ENCODE measurements around the gene CNTNAP2.
"Not testable (repeated sequence)": the region's sequence is repeated elsewhere in the genome, so short reads cannot be mapped to it uniquely, and the experiment has no call there.

Gene CNTNAP2

DNA sequence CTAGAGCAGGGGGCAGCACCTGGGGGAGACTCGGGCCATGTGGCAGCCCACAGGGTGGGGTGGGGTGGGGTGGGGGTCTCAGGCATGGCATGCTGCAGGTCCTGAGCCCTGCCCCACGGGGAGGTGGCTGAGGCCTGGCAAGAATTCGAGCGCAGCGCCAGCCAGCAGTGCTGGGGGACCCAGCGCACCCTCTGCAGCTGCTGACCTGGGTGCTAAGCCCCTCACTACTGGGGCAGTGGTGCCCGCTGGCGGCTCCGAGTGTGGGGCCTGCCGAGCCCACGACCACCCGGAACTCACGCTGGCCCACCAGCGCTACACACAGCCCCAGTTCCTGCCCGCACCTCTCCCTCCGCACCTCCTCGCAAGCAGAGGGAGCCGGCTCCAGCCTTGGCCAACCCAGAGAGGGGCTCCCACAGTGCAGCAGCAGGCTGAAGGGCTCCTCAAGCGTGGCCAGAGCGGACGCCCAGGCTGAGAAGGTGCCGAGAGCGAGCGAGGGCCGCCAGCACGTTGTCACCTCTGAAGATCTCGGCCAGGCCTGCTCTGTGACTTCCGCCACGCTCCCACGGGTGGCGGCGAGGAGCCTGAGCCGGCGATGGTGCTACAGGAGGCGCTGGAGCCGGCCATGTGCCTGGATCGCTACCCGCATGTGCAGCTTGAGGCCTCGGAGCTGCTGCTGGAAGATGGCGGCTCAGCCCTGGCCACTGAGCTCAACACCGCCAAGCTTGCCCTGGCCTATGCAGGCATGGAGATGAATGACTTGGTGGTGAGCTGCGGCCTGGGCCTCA lies 2328.9 kb downstream of the CNTNAP2 start:
- no peak for DNase-seq (ENCODE audit: low spot score)

DNA sequence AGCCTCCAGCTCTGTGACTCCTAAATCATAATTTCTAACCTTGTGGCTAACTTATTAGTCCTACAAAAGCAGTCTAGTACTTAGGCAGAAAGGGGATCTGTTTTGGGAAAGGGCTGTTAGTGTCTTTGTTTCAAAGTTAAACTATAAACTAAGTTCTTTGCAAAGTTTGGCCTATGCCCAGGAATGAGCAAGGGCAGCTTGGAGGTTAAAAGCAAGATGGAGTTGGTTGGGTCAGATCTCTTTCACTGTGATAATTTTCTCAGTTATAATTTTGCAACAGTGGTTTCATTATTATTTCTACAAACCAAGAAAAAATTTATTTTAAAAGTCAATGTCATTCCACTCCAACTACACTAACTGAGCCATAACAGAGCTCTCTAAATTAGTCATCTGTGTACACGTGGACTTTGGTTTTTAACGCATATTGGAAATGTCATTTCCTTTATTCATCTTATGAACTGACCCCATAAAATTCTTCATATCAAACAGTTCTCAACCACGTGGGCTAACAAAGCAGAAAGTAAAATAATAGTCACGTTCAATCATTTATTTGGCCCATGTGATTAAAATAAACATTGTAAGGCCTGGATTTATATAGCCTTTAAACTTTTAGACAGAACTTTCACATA lies 2330.7 kb downstream of the CNTNAP2 start:
- DNase-seq (ENCODE audit: low spot score): no peak

DNA sequence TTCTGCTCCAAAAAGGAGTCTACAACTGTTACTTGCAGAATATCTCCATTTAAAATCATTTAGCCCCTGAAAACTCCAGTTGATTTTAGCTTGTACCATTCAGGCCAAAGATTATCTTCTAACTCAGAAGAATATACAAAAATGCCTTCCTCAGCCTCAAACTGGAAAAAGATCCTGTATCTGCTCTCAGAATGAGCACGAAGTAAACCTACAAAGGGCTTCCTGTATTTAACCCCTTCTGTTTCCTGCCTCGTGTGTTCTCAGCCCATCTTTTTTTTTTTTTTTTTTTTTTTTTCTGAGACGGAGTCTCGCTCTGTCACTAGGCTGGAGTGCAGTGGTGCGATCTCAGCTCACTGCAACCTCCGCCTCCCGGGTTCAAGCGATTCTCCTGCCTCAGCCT lies 2334.9 kb downstream of the CNTNAP2 start:
- not testable (repeated sequence) for DNase-seq (ENCODE audit: low spot score)

DNA sequence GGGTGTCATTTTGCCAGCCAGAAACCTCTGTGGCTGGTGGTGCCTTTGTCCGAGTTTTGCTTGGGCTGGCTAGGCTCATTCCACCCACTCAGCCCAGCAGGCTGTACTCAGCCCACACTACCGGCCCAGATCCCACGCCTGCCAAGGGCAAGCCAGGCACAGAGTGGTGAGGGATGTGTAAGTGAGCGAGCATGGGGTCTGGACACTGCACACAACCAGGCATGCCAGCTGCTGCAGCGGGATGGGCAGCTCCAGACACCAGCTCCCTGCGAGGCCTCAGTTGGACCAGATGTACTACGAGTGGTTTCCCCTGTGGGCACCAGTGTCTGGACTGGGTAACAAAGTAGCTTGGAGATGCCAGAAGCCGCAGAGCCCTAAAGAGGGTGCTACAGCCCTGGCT lies 2339.8 kb downstream of the CNTNAP2 start:
- DNase-seq (ENCODE audit: low spot score): no peak

DNA sequence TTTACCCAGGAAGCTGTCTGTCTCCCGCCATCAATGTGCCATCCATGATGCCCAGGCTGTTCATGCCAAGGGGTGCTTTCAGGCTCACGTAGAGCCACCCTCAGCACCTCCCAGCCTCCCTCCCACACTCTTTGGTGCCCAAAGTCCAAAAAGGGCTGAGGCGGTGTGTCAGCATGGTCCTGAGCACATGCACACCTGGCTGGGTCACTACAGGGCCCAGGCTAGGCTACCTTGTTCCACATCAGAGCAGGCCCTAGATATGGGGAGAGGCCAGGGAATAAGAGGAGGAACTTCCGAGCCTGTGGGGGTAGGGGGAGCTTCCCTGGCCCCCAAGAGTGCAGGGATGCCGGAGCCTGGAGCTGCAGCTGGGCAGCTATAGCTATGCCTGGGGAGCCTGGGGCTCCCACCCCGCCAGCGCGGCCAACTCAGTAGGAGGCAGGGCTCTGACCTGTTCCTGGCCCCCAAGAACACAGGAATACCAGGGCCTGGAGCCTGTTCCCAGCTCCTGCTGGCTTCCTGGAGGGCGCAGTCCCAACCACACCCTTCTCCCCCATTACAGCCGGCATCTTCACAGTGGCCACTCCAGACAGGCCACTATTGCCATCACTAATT lies 2340.8 kb downstream of the CNTNAP2 start:
- no peak for DNase-seq (ENCODE audit: low spot score)

DNA sequence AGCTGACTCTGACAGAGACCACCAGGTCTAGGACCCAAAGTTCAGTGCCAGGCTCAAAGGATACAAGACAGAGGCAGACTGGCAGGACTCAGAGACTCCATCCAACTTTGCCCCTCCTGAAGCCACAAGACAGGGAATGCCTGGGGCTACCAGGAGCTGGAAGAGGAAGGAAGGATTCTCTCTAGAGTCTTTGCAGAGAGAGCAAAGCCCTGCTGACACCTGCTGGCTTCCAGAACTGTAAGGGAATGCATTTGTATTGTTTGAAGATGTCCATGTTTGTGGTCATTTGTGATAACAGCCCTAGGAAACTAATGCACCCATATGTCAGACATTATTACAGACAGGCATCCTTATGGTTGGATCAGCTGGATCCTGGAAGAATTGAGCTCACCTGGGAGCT lies 2341.7 kb downstream of the CNTNAP2 start:
- DNase-seq (ENCODE audit: low spot score): no peak

DNA sequence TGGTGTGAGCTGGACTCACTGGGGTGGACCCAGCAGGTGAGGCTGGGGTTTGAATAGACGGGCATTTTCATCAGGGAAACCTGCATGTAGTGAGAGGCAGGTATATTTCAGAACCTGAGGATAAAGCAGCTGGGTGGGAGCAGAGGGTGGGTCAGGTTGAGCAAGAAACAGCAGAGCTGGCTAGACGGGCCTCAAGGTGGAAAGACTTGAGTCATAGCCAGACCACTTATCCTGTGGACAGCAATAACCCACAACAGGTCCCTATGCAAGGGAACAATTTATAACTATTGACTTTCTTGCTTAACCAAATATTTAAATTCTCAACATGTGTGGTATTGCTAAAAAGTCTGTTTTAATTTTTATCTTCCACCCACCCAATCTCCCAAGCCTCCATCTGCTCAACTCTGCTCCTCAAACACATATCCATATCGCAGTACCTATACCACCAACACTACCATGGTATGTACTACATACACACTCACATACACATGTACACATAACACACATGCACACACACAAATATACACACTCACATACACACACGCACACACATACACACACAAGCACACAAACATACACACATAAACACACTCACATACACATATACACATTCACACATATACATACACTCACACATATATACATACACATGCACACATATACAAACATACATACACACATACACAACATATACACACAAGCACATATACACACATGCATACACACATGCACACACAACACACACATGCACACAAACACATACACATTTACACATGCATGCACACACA lies 2345.0 kb downstream of the CNTNAP2 start:
- no peak for DNase-seq (ENCODE audit: low spot score)

DNA sequence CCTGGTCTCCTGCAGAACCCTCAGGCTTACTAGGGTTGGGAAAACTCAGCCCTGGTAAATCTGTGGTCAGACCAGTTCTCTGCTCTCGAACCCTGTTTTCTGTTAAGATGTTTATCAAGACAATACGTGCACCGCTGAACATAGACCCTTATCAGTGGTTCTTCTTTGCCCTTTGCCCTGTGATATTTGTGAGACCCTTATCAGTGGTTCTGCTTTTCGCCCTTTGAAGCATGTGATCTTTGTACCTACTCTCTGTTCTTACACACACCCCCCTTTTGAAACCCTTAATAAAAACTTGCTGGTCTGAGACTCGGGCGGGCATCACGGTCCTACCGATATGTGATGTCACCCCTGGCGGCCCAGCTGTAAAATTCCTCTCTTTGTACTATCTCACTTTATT lies 2346.2 kb downstream of the CNTNAP2 start:
- not testable (repeated sequence) for DNase-seq (ENCODE audit: low spot score)

DNA sequence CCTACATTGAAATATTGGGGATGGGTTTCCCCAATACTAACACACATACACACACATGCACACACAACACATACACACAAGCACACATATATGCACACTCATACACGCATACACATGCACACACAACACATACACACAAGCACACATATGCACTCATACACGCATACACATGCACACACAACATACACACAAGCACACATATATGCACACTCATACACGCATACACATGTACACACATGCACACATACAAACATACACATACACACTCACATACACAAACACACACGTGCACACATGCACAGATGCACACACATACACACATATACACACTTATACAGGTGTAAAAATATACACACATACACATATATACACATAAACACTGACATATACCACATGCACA lies 2346.6 kb downstream of the CNTNAP2 start:
- no peak for DNase-seq (ENCODE audit: low spot score)

DNA sequence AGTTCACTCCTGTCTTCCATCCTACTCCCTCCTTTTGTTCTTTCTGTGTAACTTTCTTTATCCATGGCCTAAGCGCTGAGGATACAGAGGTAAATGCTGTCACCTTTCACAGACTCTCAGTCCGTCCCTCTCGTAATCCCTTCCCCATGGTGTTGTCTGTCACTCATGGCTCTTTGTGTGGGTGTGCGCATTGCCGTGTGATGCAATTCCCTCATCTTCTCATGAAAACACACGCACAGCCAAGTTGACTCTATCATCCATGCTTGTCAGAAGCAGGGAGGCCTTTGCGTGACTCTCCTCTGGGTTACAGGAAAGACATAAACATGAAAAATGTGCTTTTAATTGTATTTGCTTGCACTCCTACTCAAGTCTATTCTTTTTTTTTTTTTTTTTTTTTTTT lies 2348.3 kb downstream of the CNTNAP2 start:
- no peak for DNase-seq (ENCODE audit: low spot score)

DNA sequence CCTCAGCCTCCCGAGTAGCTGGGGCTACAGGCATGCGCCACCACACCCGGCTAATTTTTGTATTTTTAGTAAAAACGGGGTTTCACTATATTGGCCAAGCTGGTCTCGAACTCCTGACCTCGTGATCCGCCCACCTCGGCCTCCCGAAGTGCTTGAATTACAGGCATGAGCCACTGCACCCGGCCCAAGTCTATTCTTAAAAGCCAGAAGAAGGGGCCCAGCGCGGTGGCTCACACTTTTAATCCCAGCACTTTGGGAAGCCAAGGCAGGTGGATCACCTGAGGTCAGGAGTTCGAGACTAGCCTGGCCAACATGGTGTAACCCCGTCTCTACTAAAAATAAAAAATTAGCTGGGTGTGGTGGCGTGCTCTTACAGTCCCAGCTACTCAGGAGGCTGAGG lies 2348.8 kb downstream of the CNTNAP2 start:
- not testable (repeated sequence) for DNase-seq (ENCODE audit: low spot score)

DNA sequence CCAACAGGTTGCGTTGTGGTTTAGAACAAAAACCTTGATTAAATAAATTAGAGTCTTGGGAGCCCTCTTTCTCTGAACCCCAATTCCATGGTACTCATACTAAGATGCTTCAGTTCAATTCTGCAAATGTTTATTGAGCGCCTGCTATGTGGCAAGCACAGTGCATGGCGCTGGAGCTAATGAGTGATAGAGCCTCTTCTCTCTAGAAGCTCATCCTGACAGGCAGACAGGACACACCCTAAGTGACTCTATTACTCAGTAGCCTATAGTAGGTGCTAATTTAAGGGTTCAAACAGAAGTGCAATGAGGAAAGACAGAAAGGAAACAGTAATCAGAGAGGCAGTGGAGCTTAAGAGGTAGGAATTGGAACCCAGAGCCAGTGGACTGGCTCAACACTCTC lies 2349.5 kb downstream of the CNTNAP2 start:
- no peak for DNase-seq (ENCODE audit: low spot score)

DNA sequence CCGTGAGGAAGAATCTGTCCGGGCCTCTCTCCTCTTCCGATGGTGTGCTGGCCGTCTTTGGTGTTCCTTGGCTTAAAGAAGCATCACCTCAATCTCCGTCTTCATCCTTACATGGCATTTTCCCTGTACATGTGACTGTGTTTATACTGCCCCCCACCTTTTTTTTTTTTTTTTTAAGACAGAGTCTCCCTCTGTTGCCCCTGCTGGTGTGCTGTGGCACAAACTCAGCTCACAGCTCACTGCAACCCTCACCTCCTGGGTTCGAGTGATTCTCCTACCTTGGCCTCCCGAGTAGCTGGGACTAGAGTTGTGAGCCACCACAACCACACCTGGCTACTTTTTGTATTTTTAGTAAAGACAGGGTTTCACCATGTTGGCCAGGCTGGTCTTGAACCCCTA lies 2352.1 kb downstream of the CNTNAP2 start:
- no peak for DNase-seq (ENCODE audit: low spot score)

All from AG08396 (cell line).